Measurements from ENCODE around the gene RAB8B. TPM values are rescaled to one million over a fixed set of nuclear protein-coding genes. Genes with fewer than 3 reads are reported as not detected.

RAB8B gene
- total and polyA plus RNA-seq, 10 of the 15 experiments (the other 5 are each of a cell fraction or from before 2014, with no cell fraction given), result 17.8 to 104 (median 65.1) TPM

- TF ChIP-seq ETV6 (conservative IDR thresholded peaks at IDR 0.05 in 1 of 2, IDR thresholded peaks at IDR 0.05 in 1 of 2; ENCODE audit: borderline replicate concordance in 1 of 2, low read depth in 1 of 2), result no peak
- peak in 1 of 2 experiments; percentile 20; a peak in 2 of 4 replicates for TF ChIP-seq BHLHE40 (IDR thresholded peaks at IDR 0.05; ENCODE audit: borderline replicate concordance in 1 of 2, low read depth in 2 of 2, low read length in 1 of 2)
- TF ChIP-seq EGR1 (IDR thresholded peaks at IDR 0.05; ENCODE audit: borderline replicate concordance in 1 of 2, low read depth in 2 of 2, low read length in 2 of 2), result peak in 1 of 2 experiments; percentile 66; a peak in 1 of 3 replicates
- no peak for TF ChIP-seq ZNF217 (IDR thresholded peaks at IDR 0.05)
- TF ChIP-seq, protein P1, sequence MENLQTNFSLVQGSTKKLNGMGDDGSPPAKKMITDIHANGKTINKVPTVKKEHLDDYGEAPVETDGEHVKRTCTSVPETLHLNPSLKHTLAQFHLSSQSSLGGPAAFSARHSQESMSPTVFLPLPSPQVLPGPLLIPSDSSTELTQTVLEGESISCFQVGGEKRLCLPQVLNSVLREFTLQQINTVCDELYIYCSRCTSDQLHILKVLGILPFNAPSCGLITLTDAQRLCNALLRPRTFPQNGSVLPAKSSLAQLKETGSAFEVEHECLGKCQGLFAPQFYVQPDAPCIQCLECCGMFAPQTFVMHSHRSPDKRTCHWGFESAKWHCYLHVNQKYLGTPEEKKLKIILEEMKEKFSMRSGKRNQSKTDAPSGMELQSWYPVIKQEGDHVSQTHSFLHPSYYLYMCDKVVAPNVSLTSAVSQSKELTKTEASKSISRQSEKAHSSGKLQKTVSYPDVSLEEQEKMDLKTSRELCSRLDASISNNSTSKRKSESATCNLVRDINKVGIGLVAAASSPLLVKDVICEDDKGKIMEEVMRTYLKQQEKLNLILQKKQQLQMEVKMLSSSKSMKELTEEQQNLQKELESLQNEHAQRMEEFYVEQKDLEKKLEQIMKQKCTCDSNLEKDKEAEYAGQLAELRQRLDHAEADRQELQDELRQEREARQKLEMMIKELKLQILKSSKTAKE (IDR thresholded peaks at IDR 0.05; ENCODE audit: low read depth, poor library complexity, severe bottlenecking), result no peak
- TF ChIP-seq IKZF1 (conservative IDR thresholded peaks at IDR 0.05), result peak; percentile 22; the same call in 1 of the 2 replicates
- peak; percentile 44 for TF ChIP-seq LARP7 (IDR thresholded peaks at IDR 0.05)
- TF ChIP-seq, protein P2, sequence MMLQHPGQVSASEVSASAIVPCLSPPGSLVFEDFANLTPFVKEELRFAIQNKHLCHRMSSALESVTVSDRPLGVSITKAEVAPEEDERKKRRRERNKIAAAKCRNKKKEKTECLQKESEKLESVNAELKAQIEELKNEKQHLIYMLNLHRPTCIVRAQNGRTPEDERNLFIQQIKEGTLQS (IDR thresholded peaks at IDR 0.05; ENCODE audit: borderline replicate concordance, extremely low read depth, low read depth, low read length), result no peak
- peak; percentile 69; the same call in 1 of the 2 replicates for TF ChIP-seq POLR2AphosphoS5 (IDR thresholded peaks at IDR 0.05; ENCODE audit: low read length)
- TF ChIP-seq SIN3A (IDR thresholded peaks at IDR 0.05; ENCODE audit: low read depth, low read length), result 0 out of 2 replicates have a peak, but pooled peaks have one; percentile 22
- no peak for TF ChIP-seq CBX5 (IDR thresholded peaks at IDR 0.05; ENCODE audit: low read depth)
- TF ChIP-seq NFXL1 (IDR thresholded peaks at IDR 0.05; ENCODE audit: borderline replicate concordance), result no peak
- TF ChIP-seq RB1 (IDR thresholded peaks at IDR 0.05; ENCODE audit: borderline replicate concordance), result no peak; the same call in 1 of the 2 replicates
- no peak for TF ChIP-seq FOXK2 (IDR thresholded peaks at IDR 0.05)
- TF ChIP-seq RCOR1 (conservative IDR thresholded peaks at IDR 0.05; ENCODE audit: low read depth, low read length), result no peak
- TF ChIP-seq STAT3 (IDR thresholded peaks at IDR 0.05; ENCODE audit: low read depth, low read length), result no peak
- TF ChIP-seq, protein P3, sequence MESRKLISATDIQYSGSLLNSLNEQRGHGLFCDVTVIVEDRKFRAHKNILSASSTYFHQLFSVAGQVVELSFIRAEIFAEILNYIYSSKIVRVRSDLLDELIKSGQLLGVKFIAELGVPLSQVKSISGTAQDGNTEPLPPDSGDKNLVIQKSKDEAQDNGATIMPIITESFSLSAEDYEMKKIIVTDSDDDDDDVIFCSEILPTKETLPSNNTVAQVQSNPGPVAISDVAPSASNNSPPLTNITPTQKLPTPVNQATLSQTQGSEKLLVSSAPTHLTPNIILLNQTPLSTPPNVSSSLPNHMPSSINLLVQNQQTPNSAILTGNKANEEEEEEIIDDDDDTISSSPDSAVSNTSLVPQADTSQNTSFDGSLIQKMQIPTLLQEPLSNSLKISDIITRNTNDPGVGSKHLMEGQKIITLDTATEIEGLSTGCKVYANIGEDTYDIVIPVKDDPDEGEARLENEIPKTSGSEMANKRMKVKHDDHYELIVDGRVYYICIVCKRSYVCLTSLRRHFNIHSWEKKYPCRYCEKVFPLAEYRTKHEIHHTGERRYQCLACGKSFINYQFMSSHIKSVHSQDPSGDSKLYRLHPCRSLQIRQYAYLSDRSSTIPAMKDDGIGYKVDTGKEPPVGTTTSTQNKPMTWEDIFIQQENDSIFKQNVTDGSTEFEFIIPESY (IDR thresholded peaks at IDR 0.05), result no peak
- no peak for TF ChIP-seq JUNB (IDR thresholded peaks at IDR 0.05)
- no peak for TF ChIP-seq ESRRA (IDR thresholded peaks at IDR 0.05; ENCODE audit: low read length)
- peak; percentile 90 for TF ChIP-seq ZNF687 (IDR thresholded peaks at IDR 0.05)
- peak; percentile 32; the same call in 1 of the 2 replicates for TF ChIP-seq DPF2 (IDR thresholded peaks at IDR 0.05)
Measured at GRCh38 chr15:63277038-63277892, 87.9 kb downstream of the RAB8B start, which contains the start of gene APH1B (continued).

Data from GM12878 (cell line).